NCI-H774 (cell line): ENCODE results near the gene GNPTG.

Experiments
- DNase-seq: peaks from one replicate; lab custom pipeline; 2025; lab: John Stamatoyannopoulos, UW

Gene GNPTG

GRCh38 chr16:1333854-1334700 is 17.7 kb upstream of the GNPTG start:
- DNase-seq: no peak

- DNase-seq: no peak
These were observed 17.0 kb upstream of the GNPTG start for GRCh38 chr16:1334739-1335138.

- DNase-seq: no peak
These were observed 16.3 kb upstream of the GNPTG start for GRCh38 chr16:1335211-1335971.

DNA sequence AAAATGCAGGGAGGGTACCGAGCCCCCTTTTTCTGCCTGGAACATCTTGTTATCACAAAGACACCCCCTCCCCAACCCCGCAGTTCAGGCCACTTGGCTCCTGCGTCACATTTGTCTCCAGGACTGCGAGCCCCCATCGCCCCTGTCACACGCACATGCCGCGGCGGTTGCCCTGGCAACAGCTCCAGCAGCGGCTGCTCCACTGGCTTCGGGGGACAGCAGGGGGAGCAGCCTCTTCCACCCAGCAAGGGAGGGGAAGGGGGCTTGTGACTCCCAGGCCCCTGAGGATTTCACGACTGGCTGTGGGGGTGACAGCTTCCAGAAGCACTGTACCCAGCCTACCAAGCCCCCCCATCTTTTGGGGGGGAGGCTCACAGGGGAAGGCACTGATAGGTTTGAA is 15.7 kb upstream of the GNPTG start:
- DNase-seq: no peak

- DNase-seq: no peak
These were observed 15.1 kb upstream of the GNPTG start for GRCh38 chr16:1336619-1337018.

GRCh38 chr16:1337486-1337885 is 14.2 kb upstream of the GNPTG start:
- no peak for DNase-seq

DNA sequence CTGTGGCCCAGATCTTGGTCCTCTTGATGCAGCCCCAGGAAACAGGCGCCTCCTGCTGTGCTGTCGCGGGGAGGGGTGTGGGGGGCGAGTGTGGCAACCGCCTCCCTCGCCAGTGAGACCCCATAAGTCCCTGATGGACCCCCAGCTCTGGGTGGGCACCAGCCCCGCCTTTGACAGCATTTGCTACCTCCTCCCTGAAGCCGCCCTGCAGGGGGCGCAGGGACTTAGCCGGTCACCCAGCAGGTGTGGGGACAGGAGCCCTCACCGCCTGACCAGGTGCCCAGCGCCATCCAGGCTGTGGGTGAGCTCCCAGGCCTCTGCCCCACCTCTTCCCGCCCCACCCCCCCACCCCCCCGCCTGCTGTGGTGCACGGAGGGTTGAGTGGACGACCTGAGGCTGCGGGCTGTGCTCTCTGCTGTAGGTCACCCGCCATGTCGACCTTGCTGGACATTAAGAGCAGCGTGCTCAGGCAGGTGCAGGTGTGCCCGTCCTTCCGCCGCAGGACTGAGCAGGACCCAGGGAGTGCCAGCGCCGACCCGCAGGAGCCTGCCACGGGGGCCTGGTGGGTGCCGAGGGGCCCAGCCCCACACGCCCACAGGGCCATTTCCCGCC is 13.5 kb upstream of the GNPTG start:
- no peak for DNase-seq

GRCh38 chr16:1338855-1339675 is 12.7 kb upstream of the GNPTG start:
- DNase-seq: no peak

- DNase-seq: no peak
These were observed 10.8 kb upstream of the GNPTG start for GRCh38 chr16:1340730-1341494.

DNA sequence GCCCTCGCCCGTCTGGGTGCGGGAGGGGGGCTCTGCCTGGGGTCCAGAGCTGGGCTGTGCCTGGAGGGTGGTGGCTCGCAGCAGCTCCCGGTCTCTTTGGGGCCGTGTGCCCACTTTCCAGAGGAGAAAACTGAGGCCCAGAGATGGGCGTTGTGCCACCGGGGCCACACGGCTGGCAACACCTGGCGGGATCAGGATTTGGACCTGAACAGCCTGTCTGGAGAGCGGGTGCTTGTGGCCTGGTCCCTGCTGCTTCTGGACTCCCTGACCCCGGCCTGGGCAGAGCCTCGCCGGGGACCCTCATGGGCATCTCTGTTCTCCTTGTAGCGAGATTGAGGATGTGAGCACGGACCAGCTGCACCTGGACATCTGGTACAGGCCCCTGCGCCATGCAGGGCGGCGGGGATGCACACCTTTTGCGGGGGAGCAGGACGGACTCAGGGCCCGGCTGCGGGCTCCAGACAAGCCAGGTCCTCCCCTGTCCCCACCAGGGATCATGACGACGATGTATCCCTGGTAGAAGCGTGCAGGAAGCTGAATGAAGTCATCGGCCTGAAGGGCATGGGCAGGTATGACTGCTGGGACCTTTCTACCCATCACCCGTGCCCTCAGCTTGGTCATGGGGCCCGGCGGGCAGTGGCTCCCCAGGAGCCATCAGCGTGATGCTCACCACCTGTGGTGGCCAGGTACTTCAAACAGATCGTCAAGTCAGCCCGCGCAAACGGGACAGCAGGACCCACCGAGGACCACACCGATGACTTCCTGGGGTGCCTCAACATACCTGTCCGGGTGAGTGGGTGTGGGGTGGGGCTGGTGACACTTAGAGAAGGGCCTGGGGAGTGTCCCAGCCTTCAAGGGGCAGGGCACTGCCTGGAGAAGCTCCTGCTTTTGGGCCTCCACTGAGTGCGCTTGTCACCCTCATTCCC is 10.0 kb upstream of the GNPTG start:
- no peak for DNase-seq

DNA sequence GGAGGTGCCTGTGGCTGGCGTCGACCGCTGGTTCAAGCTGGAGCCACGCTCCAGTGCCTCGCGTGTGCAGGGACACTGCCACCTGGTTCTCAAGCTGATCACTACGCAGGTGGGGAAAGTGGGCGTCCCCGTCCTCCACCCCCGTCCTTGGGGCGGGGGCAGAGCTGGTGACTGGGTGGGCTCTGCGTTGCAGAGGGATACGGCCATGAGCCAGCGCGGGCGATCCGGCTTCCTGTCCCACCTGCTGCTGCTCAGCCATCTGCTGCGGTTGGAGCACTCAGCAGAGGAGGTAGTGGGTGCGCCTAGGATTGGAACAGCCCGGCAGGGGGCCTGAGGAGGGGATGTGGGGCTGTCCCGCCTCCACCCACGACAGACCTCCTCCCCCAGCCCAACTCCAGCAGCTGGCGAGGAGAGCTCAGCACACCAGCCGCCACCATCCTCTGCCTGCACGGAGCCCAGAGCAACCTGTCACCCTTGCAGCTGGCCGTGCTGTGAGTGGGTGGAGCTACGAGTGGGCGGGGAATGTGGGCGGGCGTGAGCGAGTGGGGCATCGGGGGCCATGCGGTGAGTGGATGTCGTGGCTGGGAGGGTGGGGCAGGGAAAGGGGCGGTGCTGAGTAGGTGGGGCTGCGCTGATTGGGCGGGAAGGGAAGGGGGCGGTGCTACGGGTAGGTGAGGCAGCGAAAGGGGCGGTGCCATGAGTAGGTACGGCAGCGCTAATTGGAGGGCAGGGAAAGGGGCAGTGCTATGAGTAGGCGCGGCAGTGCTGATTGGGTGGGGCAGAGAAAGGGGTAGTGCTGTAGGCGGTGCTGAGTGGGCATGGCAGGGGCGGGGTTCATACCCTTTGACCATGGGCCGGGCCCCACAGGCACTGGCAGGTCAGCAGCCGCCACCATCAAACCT is 9.0 kb upstream of the GNPTG start:
- DNase-seq: peak; percentile 88

- DNase-seq: no peak
These were observed 8.1 kb upstream of the GNPTG start for GRCh38 chr16:1343428-1344242.

DNA sequence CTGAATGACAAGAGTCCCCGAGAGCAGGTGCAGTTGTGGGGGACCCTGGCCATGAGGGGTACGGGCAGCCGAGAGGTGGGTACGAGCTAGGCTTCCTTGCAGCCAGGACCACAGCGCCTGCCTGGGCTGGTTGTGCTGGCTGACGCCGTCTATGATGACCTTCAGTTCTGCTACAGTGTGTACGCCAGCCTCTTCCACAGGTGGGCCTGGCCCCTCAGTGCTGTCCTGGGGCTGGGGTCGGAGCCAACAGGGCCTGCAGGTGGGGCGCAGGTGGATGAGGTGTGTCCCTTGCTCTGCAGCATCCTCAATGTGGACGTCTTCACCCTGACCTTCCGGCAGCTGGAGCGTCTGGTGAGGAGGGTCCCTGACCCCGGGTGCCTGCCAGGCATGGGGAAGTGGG is 7.2 kb upstream of the GNPTG start:
- no peak for DNase-seq

- DNase-seq: no peak
These were observed 6.6 kb upstream of the GNPTG start for GRCh38 chr16:1345087-1345486.

GRCh38 chr16:1345651-1346421 is 5.9 kb upstream of the GNPTG start:
- DNase-seq: no peak

DNA sequence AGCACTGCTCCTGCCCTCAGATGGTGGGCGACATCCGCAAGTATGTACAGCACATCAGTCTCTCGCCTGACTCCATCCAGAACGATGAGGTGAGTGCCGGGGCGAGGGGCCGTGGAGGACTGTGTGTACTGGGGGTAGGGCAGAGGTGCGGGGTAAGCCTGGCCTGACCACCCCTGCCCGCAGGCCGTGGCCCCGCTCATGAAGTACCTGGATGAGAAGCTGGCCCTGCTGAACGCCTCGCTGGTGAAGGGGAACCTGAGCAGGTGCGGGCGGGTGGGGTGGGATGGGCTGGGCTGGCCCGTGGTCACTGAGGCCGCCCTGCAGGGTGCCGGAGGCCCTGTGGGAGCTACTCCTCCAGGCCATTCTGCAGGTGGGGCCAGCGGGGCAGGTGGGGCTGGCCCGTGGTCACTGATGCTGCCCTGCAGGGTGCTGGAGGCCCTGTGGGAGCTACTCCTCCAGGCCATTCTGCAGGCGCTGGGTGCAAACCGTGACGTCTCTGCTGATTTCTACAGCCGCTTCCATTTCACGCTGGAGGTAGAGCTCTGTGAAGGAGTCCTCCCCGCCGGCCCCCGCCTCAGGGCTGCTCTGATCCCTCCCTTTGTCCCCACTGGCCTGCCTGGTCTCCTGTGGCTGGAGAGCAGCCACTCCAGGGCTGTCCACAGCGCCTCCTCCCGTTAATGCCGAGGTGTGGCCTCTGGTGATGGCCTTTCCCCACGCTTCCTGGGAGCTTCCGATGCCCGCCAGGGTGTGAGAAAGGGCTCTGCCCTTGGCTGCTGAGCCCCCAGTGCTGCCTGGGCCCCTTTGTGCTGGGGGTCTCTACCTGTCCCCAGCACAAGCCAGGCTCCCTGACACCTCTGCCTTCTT is 5.1 kb upstream of the GNPTG start:
- no peak for DNase-seq
